HepG2 (cell line): ENCODE data around the gene KRT33A. TPM values are rescaled to one million over a fixed set of nuclear protein-coding genes. Genes with fewer than 3 reads are reported as not detected.

Source experiments
- ATAC-seq: fragments of 200-7000 bp; cut with Tn5 transposase; 3 replicates; pipeline ENCODE4 v1.9.1; 2020; ENCODE audit warnings: mild to moderate bottlenecking, moderate library complexity
- BruUV-seq: library from RNA; stranded (reverse); fragments of 400-500 nt; replicated peaks from 2 replicates; lab custom pipeline; 2021; lab: Mats Ljungman, UMichigan
- CTCF ChIA-PET: fragments of 300-600 bp; formaldehyde crosslinking; extraction: SDS; loops from one replicate; lab custom pipeline; 2021; ENCODE audit warnings: low total read pairs, inconsistent platforms, low intra/inter-chr PET ratio; lab: Yijun Ruan, JAX
- POLR2A ChIA-PET: fragments of 350-600 bp; sonication (Branson Sonifier 250); formaldehyde crosslinking; loops from one replicate; lab custom pipeline; 2020; ENCODE audit warnings: antibody characterized with exemption, inconsistent platforms; lab: Yijun Ruan, JAX
- DNase-seq: peaks from one replicate; pipeline ENCODE4 v3.0.0-alpha.2; 2015; ENCODE audit warnings: low spot score
- FAIRE-seq: peaks from 3 replicates; lab custom pipeline; 2011; peaks lifted over from hg19 to GRCh38; lab: Jason Lieb, UNC
- H2AFZ ChIP-seq: one replicate; pipeline ENCODE4 v1.6.1; 2011; ENCODE audit warnings: low read length, inconsistent platforms
- H3K27ac ChIP-seq: fragments of 300-600 bp; 3 replicates; pipeline ENCODE4 v1.8.0; 2011; ENCODE audit warnings: mixed run types, mild to moderate bottlenecking, mixed read lengths, low read length, inconsistent platforms; ENCODE audit not compliant: insufficient read depth; ENCODE audit errors: extremely low read length
- H3K27me3 ChIP-seq, 2 experiments: fragments of 200-600 bp in 1 of 2; 2 replicates in 1 of 2; 3 replicates in 1 of 2; pipeline versions ENCODE4 v1.6.0 to v1.8.0; 2011; ENCODE audit warnings: low read length in 2 of 2, mild to moderate bottlenecking in 2 of 2, moderate library complexity in 2 of 2, inconsistent platforms in 1 of 2; ENCODE audit not compliant: insufficient read depth in 2 of 2, control insufficient read depth in 1 of 2
- H3K36me3 ChIP-seq, 2 experiments: fragments of 200-600 bp in 1 of 2; replicated peaks in 1 of 2; 2 replicates in 1 of 2; 3 replicates in 1 of 2; pipeline versions ENCODE4 v1.5.1 to v1.8.0; 2011; ENCODE audit warnings: low read length in 2 of 2, inconsistent platforms in 1 of 2; ENCODE audit not compliant: insufficient read depth in 2 of 2, control insufficient read depth in 1 of 2
- H3K4me1 ChIP-seq: 2 replicates; pipeline ENCODE4 v1.5.1; 2012; ENCODE audit warnings: low read length, inconsistent platforms; ENCODE audit not compliant: insufficient read depth
- H3K4me2 ChIP-seq: 2 replicates; pipeline ENCODE4 v1.6.0; 2011; ENCODE audit warnings: low read depth, low read length, inconsistent platforms
- H3K4me3 ChIP-seq, 3 experiments: fragments of 200-600 bp in 1 of 3; sonication (generic), shearing (Covaris generic) in 1 of 3; replicated peaks in 1 of 3; 2 replicates each; pipeline ENCODE4 v1.5.1; 2011 to 2016; ENCODE audit warnings: low read length in 3 of 3, inconsistent platforms in 2 of 3, low read depth in 2 of 3, mild to moderate bottlenecking in 2 of 3, control low read depth in 1 of 3, mixed read lengths in 1 of 3; ENCODE audit not compliant: insufficient read depth in 1 of 3
- H3K79me2 ChIP-seq: one replicate; pipeline ENCODE4 v1.6.1; 2011; ENCODE audit warnings: low read length, inconsistent platforms; ENCODE audit not compliant: insufficient read depth
- H3K9ac ChIP-seq: 2 replicates; pipeline ENCODE4 v1.6.0; 2011; ENCODE audit warnings: mild to moderate bottlenecking, low read depth, low read length, inconsistent platforms; ENCODE audit not compliant: insufficient read depth
- H3K9me3 ChIP-seq: 2 replicates; pipeline ENCODE4 v1.5.1; 2012; ENCODE audit warnings: mild to moderate bottlenecking, low read length
- H4K20me1 ChIP-seq: 2 replicates; pipeline ENCODE4 v1.6.0; 2011; ENCODE audit warnings: inconsistent platforms, mild to moderate bottlenecking, low read length, moderate library complexity; ENCODE audit not compliant: insufficient read depth
- ATF7-NPFF ChIP-seq: sonication (generic); formaldehyde crosslinking; IDR thresholded peaks from 2 replicates; pipeline ENCODE4 v1.8.1; 2023; ENCODE audit warnings: mild to moderate bottlenecking, low read depth, missing genetic modification reagents, moderate library complexity
- ATRX ChIP-seq: sonication (generic); formaldehyde crosslinking; IDR thresholded peaks from 2 replicates; pipeline ENCODE4 v1.4.0; 2020; ENCODE audit warnings: missing genetic modification reagents, borderline replicate concordance
- FLYWCH1 ChIP-seq: sonication (generic); formaldehyde crosslinking; IDR thresholded peaks from 2 replicates; pipeline ENCODE4 v1.8.1; 2023; ENCODE audit warnings: mild to moderate bottlenecking, missing genetic modification reagents
- NFE2L1 ChIP-seq: sonication (generic); formaldehyde crosslinking; IDR thresholded peaks from 2 replicates; pipeline ENCODE4 v1.4.0; 2020; ENCODE audit warnings: missing genetic modification reagents, mild to moderate bottlenecking, borderline replicate concordance
- SRF ChIP-seq: IDR thresholded peaks from 2 replicates; pipeline ENCODE4 v1.6.1; 2011; ENCODE audit warnings: mild to moderate bottlenecking, low read depth, low read length, moderate library complexity
- SRSF9 ChIP-seq: fragments of 200-400 bp; formaldehyde crosslinking; IDR thresholded peaks from 2 replicates; pipeline ENCODE4 v1.6.1; 2018; ENCODE audit warnings: borderline replicate concordance, mild to moderate bottlenecking, low read depth, low read length; ENCODE audit not compliant: insufficient read depth, poor library complexity, severe bottlenecking
- ZFY ChIP-seq: sonication (generic); formaldehyde crosslinking; IDR thresholded peaks from 2 replicates; pipeline ENCODE4 v1.4.0; 2020; ENCODE audit warnings: missing genetic modification reagents
- ZNF484 ChIP-seq: sonication (generic); formaldehyde crosslinking; IDR thresholded peaks from 2 replicates; pipeline ENCODE4 v1.5.1; 2020; ENCODE audit warnings: mild to moderate bottlenecking, low read depth, missing genetic modification reagents, borderline replicate concordance
- WGBS: methylation state at CpG from one replicate; pipeline ENCODE4 v1.1.6; 2017; ENCODE audit warnings: low lambda C conversion rate; 5-methylcytosine and 5-hydroxymethylcytosine counted together
- in situ Hi-C: cut with HindIII; loops from 2 replicates; pipeline ENCODE4 v1.10.0; 2017; ENCODE audit warnings: low pct_unique_long_range_greater_than_20kb; ENCODE audit not compliant: extremely low pct_ligation_motif_present
- intact Hi-C: fragments of 100-400 bp; cut with micrococcal nuclease; formaldehyde crosslinking; loops from one replicate; pipeline ENCODE4 v1.10.0; 2022; ENCODE audit not compliant: unreplicated experiment
- polyA plus RNA-seq, 8 experiments: library from polyadenylated mRNA; depleted of rRNA in 3 of 8; stranded (reverse) in 7 of 8; unstranded in 1 of 8; fragments of >200 nt; fragmentation: Illumina TruSeq in 4 of 8; extraction: Trizol in 4 of 8; gene quantifications; 2 replicates each; pipeline versions ENCODE4 v1.2.1 to v1.2.3, GENCODE V29; 2011 to 2016; ENCODE audit warnings: low read depth in 4 of 8, missing spikeins in 1 of 8, mixed read lengths in 1 of 8; ENCODE audit not compliant: insufficient read depth in 1 of 8
- total RNA-seq, 5 experiments: library from RNA; depleted of rRNA; stranded (reverse); fragments of >200 nt; fragmentation: Illumina TruSeq; extraction: Trizol; gene quantifications; 2 replicates each; pipeline ENCODE4 v1.2.3, GENCODE V29; 2016; ENCODE audit warnings: low read depth in 1 of 5
- TF ChIP-seq, protein P1 (sequence below): sonication (generic); formaldehyde crosslinking; IDR thresholded peaks from 2 replicates; pipeline ENCODE4 v1.5.1; 2020; ENCODE audit warnings: mild to moderate bottlenecking, missing genetic modification reagents, moderate library complexity

Gene KRT33A
- total and polyA plus RNA-seq, 2 of the 13 experiments (the other 11 are each of a cell fraction or from before 2014, with no cell fraction given) = not detected

GRCh38 chr17:41390411-41390938 lies 39.8 kb upstream of the KRT33A start:
- 40% methylated on average over 7 of the region's 7 CpGs for WGBS
- no peak overlapping the region for H3K4me2 ChIP-seq
- H3K79me2 ChIP-seq = no peaks in the 10 kb centered on the region
- H3K27me3 ChIP-seq = peaks cover 2 to 11% of the 10 kb centered on the region in 2 experiments; a peak in 2 of 5 replicates
- peaks cover 9% of the 10 kb centered on the region for H3K9me3 ChIP-seq
- FAIRE-seq (no peak), ATAC-seq (no peak), DNase-seq (no peak)
- no peaks in the 10 kb centered on the region for H3K4me1 ChIP-seq
- ChIA-PET CTCF (no interaction called here), POLR2A (no interaction called here)
- in situ Hi-C loops = no loop called here
- H3K4me3 ChIP-seq = no peak overlapping the region
- no TSS peak for BruUV-seq
- no peak overlapping the region for H2AFZ ChIP-seq
- no peak overlapping the region for H3K27ac ChIP-seq
- intact Hi-C loops = no loop called here
- TF ChIP-seq ZNF484 (CRISPR knock-in tag) = no peak
- no peak for TF ChIP-seq ATF7-NPFF
- TF ChIP-seq NFE2L1 (CRISPR knock-in tag) = no peak
- TF ChIP-seq SRF = no peak
- H4K20me1 ChIP-seq = no peaks in the 10 kb centered on the region
- no peak overlapping the region for H3K9ac ChIP-seq
- H3K36me3 ChIP-seq = no peaks in the 10 kb centered on the region

- ChIA-PET POLR2A (no interaction called here), CTCF (no interaction called here)
- FAIRE-seq = no peak
- no peak for DNase-seq
- H3K4me2 ChIP-seq = no peak overlapping the region
- TF ChIP-seq, protein P1, sequence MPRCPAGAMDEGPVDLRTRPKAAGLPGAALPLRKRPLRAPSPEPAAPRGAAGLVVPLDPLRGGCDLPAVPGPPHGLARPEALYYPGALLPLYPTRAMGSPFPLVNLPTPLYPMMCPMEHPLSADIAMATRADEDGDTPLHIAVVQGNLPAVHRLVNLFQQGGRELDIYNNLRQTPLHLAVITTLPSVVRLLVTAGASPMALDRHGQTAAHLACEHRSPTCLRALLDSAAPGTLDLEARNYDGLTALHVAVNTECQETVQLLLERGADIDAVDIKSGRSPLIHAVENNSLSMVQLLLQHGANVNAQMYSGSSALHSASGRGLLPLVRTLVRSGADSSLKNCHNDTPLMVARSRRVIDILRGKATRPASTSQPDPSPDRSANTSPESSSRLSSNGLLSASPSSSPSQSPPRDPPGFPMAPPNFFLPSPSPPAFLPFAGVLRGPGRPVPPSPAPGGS = no peak
- no peak for TF ChIP-seq FLYWCH1 (CRISPR knock-in tag)
- no peak for TF ChIP-seq ATRX (CRISPR knock-in tag)
- TF ChIP-seq ZFY (CRISPR knock-in tag) = no peak
- no peak for TF ChIP-seq SRSF9
- in situ Hi-C loops = no loop called here
- WGBS = 25% methylated on average over 4 of the region's 4 CpGs
- no TSS peak for BruUV-seq
- no peak overlapping the region for H3K27ac ChIP-seq
- H3K9ac ChIP-seq = no peak overlapping the region
- H3K4me1 ChIP-seq = 0 out of 2 replicates have a peak, but pooled peaks cover 4% of the 10 kb centered on the region
- no peaks in the 10 kb centered on the region for H3K79me2 ChIP-seq
- H3K9me3 ChIP-seq = peaks cover 9% of the 10 kb centered on the region
- ATAC-seq = no peak
- peaks cover 0 to 3% of the 10 kb centered on the region in 2 experiments; a peak in 2 of 5 replicates for H3K27me3 ChIP-seq
- no peaks in the 10 kb centered on the region for H4K20me1 ChIP-seq
- no peak overlapping the region for H3K4me3 ChIP-seq
- intact Hi-C loops = no loop called here
- no peaks in the 10 kb centered on the region for H3K36me3 ChIP-seq
- H2AFZ ChIP-seq = no peak overlapping the region
These were observed 37.0 kb upstream of the KRT33A start for GRCh38 chr17:41387670-41388069.
